GM21447 (cell line): ENCODE results near the gene SLC25A36.
"Not testable (repeated sequence)": the region's sequence is repeated elsewhere in the genome, so short reads cannot be mapped to it uniquely, and the experiment has no call there.

ENCODE experiments used
- ATAC-seq: cut with Tn5 transposase; IDR thresholded peaks from one replicate; pipeline ENCODE4 v1.9.1; 2021; ENCODE audit not compliant: unreplicated experiment

The SLC25A36 gene

GRCh38 chr3:140994316-140994715 is 52.7 kb downstream of the SLC25A36 start:
- no peak for ATAC-seq

- not testable (repeated sequence) for ATAC-seq
Observed at GRCh38 chr3:140994861-140995260, 53.2 kb downstream of the SLC25A36 start.

GRCh38 chr3:140995881-140996280 is 54.2 kb downstream of the SLC25A36 start:
- no peak for ATAC-seq

GRCh38 chr3:141000027-141000663 is 58.5 kb downstream of the SLC25A36 start:
- ATAC-seq = no peak

GRCh38 chr3:141000686-141001085 is 59.0 kb downstream of the SLC25A36 start:
- ATAC-seq = no peak

GRCh38 chr3:141006344-141006743 is 64.7 kb downstream of the SLC25A36 start:
- no peak for ATAC-seq

- ATAC-seq = no peak
Observed at GRCh38 chr3:141009496-141009895, 67.9 kb downstream of the SLC25A36 start.

GRCh38 chr3:141011232-141011996 is 69.8 kb downstream of the SLC25A36 start:
- no peak for ATAC-seq

- no peak for ATAC-seq
Observed at GRCh38 chr3:141011997-141012262, 70.3 kb downstream of the SLC25A36 start.

GRCh38 chr3:141012571-141012970 is 70.9 kb downstream of the SLC25A36 start:
- no peak for ATAC-seq

GRCh38 chr3:141015481-141015880 is 73.8 kb downstream of the SLC25A36 start:
- ATAC-seq = no peak

GRCh38 chr3:141017366-141018322 is 76.0 kb downstream of the SLC25A36 start:
- ATAC-seq = not testable (repeated sequence)

- no peak for ATAC-seq
Observed at GRCh38 chr3:141019244-141019643, 77.6 kb downstream of the SLC25A36 start.

- ATAC-seq = no peak
Observed at GRCh38 chr3:141020143-141020830, 78.7 kb downstream of the SLC25A36 start.

- no peak for ATAC-seq
Observed at GRCh38 chr3:141021261-141021660, 79.6 kb downstream of the SLC25A36 start.
